Cortex of kidney (tissue), 1 donor: ENCODE measurements around the gene STXBP4.

Experiments used
- DNase-seq: peaks from one replicate; lab custom pipeline; 2025; lab: John Stamatoyannopoulos, UW

Gene STXBP4

GRCh38 chr17:55122114-55122513, 153.5 kb downstream of the STXBP4 start:
- DNase-seq, result no peak

GRCh38 chr17:55124730-55125360, 156.3 kb downstream of the STXBP4 start:
- DNase-seq, result no peak

GRCh38 chr17:55133583-55133982, 165.0 kb downstream of the STXBP4 start:
- no peak for DNase-seq

GRCh38 chr17:55134486-55135157, 166.1 kb downstream of the STXBP4 start:
- no peak for DNase-seq

GRCh38 chr17:55140809-55141208, 172.2 kb downstream of the STXBP4 start:
- DNase-seq, result no peak

- DNase-seq, result no peak
Measured at GRCh38 chr17:55144518-55144917, 176.0 kb downstream of the STXBP4 start.

GRCh38 chr17:55149485-55149884, 180.9 kb downstream of the STXBP4 start:
- DNase-seq, result no peak

GRCh38 chr17:55152236-55152635, 183.7 kb downstream of the STXBP4 start:
- DNase-seq, result no peak

- no peak for DNase-seq
Measured at GRCh38 chr17:55154101-55154500, 185.5 kb downstream of the STXBP4 start.

GRCh38 chr17:55155856-55156560, 187.4 kb downstream of the STXBP4 start:
- no peak for DNase-seq

- no peak for DNase-seq
Measured at GRCh38 chr17:55157165-55157564, 188.6 kb downstream of the STXBP4 start.

- no peak for DNase-seq
Measured at GRCh38 chr17:55158439-55158838, 189.9 kb downstream of the STXBP4 start.

- no peak for DNase-seq
Measured at GRCh38 chr17:55159251-55159650, 190.7 kb downstream of the STXBP4 start.

- DNase-seq, result no peak
Measured at GRCh38 chr17:55160501-55160900, 191.9 kb downstream of the STXBP4 start.

- no peak for DNase-seq
Measured at GRCh38 chr17:55161935-55162555, 193.5 kb downstream of the STXBP4 start.

GRCh38 chr17:55162556-55162946, 194.0 kb downstream of the STXBP4 start:
- no peak for DNase-seq

GRCh38 chr17:55163408-55163807, 194.8 kb downstream of the STXBP4 start:
- no peak for DNase-seq

GRCh38 chr17:55166506-55166905, 197.9 kb downstream of the STXBP4 start:
- no peak for DNase-seq

- DNase-seq, result no peak
Measured at GRCh38 chr17:55167024-55167725, 198.6 kb downstream of the STXBP4 start.

- DNase-seq, result no peak
Measured at GRCh38 chr17:55168958-55169687, 200.6 kb downstream of the STXBP4 start.

GRCh38 chr17:55171634-55172328, 203.2 kb downstream of the STXBP4 start:
- DNase-seq, result no peak
